H9 (cell line): ENCODE data around the gene EFNB2. TPM values are rescaled to one million over a fixed set of nuclear protein-coding genes. Genes with fewer than 3 reads are reported as not detected.

Experiments used
- DNase-seq: peaks from one replicate; pipeline ENCODE4 v3.0.0-alpha.2; 2017
- H2AFZ ChIP-seq: one replicate; pipeline ENCODE4 v1.6.1; 2013; ENCODE audit warnings: mild to moderate bottlenecking, low read length, control low read depth, moderate library complexity
- H2AK5ac ChIP-seq: 2 replicates; pipeline ENCODE4 v1.6.1; 2013; ENCODE audit warnings: low read length, control low read depth, mixed read lengths; ENCODE audit not compliant: insufficient read length
- H2BK120ac ChIP-seq: one replicate; pipeline ENCODE4 v1.6.1; 2013; ENCODE audit warnings: low read depth, mild to moderate bottlenecking, low read length, control low read depth, inconsistent platforms; ENCODE audit not compliant: poor library complexity, severe bottlenecking
- H2BK12ac ChIP-seq: 2 replicates; pipeline ENCODE4 v1.6.1; 2013; ENCODE audit warnings: low read length, control low read depth, mixed read lengths, low read depth; ENCODE audit not compliant: insufficient read length
- H2BK15ac ChIP-seq: 2 replicates; pipeline ENCODE4 v1.6.1; 2013; ENCODE audit warnings: low read depth, low read length, control low read depth
- H2BK20ac ChIP-seq: one replicate; pipeline ENCODE4 v1.6.1; 2013; ENCODE audit warnings: low read depth, mild to moderate bottlenecking, low read length, control low read depth, inconsistent platforms; ENCODE audit not compliant: poor library complexity, severe bottlenecking
- H2BK5ac ChIP-seq: 2 replicates; pipeline ENCODE4 v1.6.1; 2013; ENCODE audit warnings: low read length, control low read depth, mixed read lengths; ENCODE audit not compliant: insufficient read length
- H3K14ac ChIP-seq: 2 replicates; pipeline ENCODE4 v1.6.1; 2013; ENCODE audit warnings: low read length, control low read depth; ENCODE audit not compliant: insufficient read depth
- H3K18ac ChIP-seq: 2 replicates; pipeline ENCODE4 v1.6.1; 2013; ENCODE audit warnings: low read depth, mild to moderate bottlenecking, mixed read lengths, low read length, control low read depth; ENCODE audit not compliant: insufficient read length
- H3K23ac ChIP-seq: 2 replicates; pipeline ENCODE4 v1.6.1; 2013; ENCODE audit warnings: low read length, control low read depth, mixed read lengths, low read depth; ENCODE audit not compliant: insufficient read length
- H3K23me2 ChIP-seq: 2 replicates; pipeline ENCODE4 v1.6.1; 2013; ENCODE audit warnings: low read depth, mild to moderate bottlenecking, mixed read lengths, low read length, control low read depth; ENCODE audit not compliant: insufficient read length, poor library complexity, severe bottlenecking
- H3K27ac ChIP-seq: 2 replicates; pipeline ENCODE4 v1.5.1; 2013; ENCODE audit warnings: low read length, control low read depth, mixed read lengths, low read depth; ENCODE audit not compliant: insufficient read length
- H3K27me3 ChIP-seq: 2 replicates; pipeline ENCODE4 v1.6.1; 2013; ENCODE audit warnings: low read length, control low read depth, inconsistent platforms; ENCODE audit not compliant: insufficient read depth
- H3K4ac ChIP-seq: 2 replicates; pipeline ENCODE4 v1.6.1; 2013; ENCODE audit warnings: low read depth, mild to moderate bottlenecking, control low read depth, inconsistent platforms, low read length, moderate library complexity
- H3K4me1 ChIP-seq: 2 replicates; pipeline ENCODE4 v1.6.1; 2013; ENCODE audit warnings: low read length, control low read depth, inconsistent platforms; ENCODE audit not compliant: insufficient read depth
- H3K4me2 ChIP-seq: 2 replicates; pipeline ENCODE4 v1.6.1; 2013; ENCODE audit warnings: low read length, control low read depth, mixed read lengths; ENCODE audit not compliant: insufficient read length, insufficient read depth
- H3K56ac ChIP-seq: 2 replicates; pipeline ENCODE4 v1.6.1; 2013; ENCODE audit warnings: low read depth, mild to moderate bottlenecking, mixed read lengths, low read length, control low read depth; ENCODE audit not compliant: insufficient read length
- H3K79me1 ChIP-seq: 2 replicates; pipeline ENCODE4 v1.6.1; 2013; ENCODE audit warnings: low read depth, mild to moderate bottlenecking, moderate library complexity, low read length, control low read depth, inconsistent platforms; ENCODE audit not compliant: insufficient read depth, poor library complexity, severe bottlenecking
- H3K79me2 ChIP-seq: 2 replicates; pipeline ENCODE4 v1.6.1; 2013; ENCODE audit warnings: low read length, control low read depth, inconsistent platforms; ENCODE audit not compliant: insufficient read depth
- H3K9ac ChIP-seq: 2 replicates; pipeline ENCODE4 v1.6.1; 2013; ENCODE audit warnings: low read length, control low read depth, mixed read lengths; ENCODE audit not compliant: insufficient read length; ENCODE audit errors: extremely low read depth
- H3K9me3 ChIP-seq: one replicate; pipeline ENCODE4 v1.6.1; 2013; ENCODE audit warnings: low read depth, low read length, inconsistent platforms; ENCODE audit not compliant: control insufficient read depth
- H3T11ph ChIP-seq: one replicate; pipeline ENCODE4 v1.6.1; 2013; ENCODE audit warnings: mild to moderate bottlenecking, low read length, control low read depth, inconsistent platforms
- H4K20me1 ChIP-seq: one replicate; pipeline ENCODE4 v1.6.1; 2013; ENCODE audit not compliant: control insufficient read depth, insufficient read length, insufficient read depth
- H4K5ac ChIP-seq: 2 replicates; pipeline ENCODE4 v1.6.1; 2013; ENCODE audit warnings: low read depth, mild to moderate bottlenecking, mixed read lengths, low read length, control low read depth; ENCODE audit not compliant: insufficient read length
- H4K8ac ChIP-seq: replicated peaks from 2 replicates; pipeline ENCODE4 v1.6.1; 2013; ENCODE audit warnings: low read length, control low read depth, mixed read lengths, low read depth; ENCODE audit not compliant: insufficient read length
- H4K91ac ChIP-seq: 2 replicates; pipeline ENCODE4 v1.6.1; 2013; ENCODE audit warnings: low read depth, mild to moderate bottlenecking, moderate library complexity, mixed read lengths, low read length, control low read depth; ENCODE audit not compliant: insufficient read length
- H3K27ac Mint-ChIP-seq, 3 experiments: 2 replicates in 2 of 3; 3 replicates in 1 of 3; pipeline ENCODE4 v1.8.0; 2020 to 2021; ENCODE audit warnings: mixed read lengths in 3 of 3, mild to moderate bottlenecking in 1 of 3, moderate library complexity in 1 of 3
- H3K27me3 Mint-ChIP-seq: 2 replicates; pipeline ENCODE4 v1.8.0; 2021; ENCODE audit warnings: low read depth, mild to moderate bottlenecking, moderate library complexity, mixed read lengths
- H3K36me3 Mint-ChIP-seq, 3 experiments: 2 replicates in 2 of 3; 3 replicates in 1 of 3; pipeline ENCODE4 v1.8.0; 2020 to 2021; ENCODE audit warnings: low read depth in 3 of 3, mixed read lengths in 3 of 3; ENCODE audit not compliant: insufficient read depth in 1 of 3
- H3K4me1 Mint-ChIP-seq, 2 experiments: 2 replicates each; pipeline ENCODE4 v1.8.0; 2020; ENCODE audit warnings: mixed read lengths in 2 of 2
- H3K4me3 Mint-ChIP-seq, 2 experiments: 2 replicates in 1 of 2; 3 replicates in 1 of 2; pipeline ENCODE4 v1.8.0; 2020 to 2021; ENCODE audit warnings: mild to moderate bottlenecking in 2 of 2, mixed read lengths in 2 of 2, moderate library complexity in 1 of 2
- H3K9me3 Mint-ChIP-seq, 2 experiments: 2 replicates in 1 of 2; 3 replicates in 1 of 2; pipeline ENCODE4 v1.8.0; 2020; ENCODE audit warnings: mild to moderate bottlenecking in 2 of 2, mixed read lengths in 2 of 2, moderate library complexity in 1 of 2
- CTCF ChIP-seq: fragments of 200-600 bp; sonication (generic); conservative IDR thresholded peaks from 3 replicates; pipeline ENCODE4 v1.8.0; 2021; ENCODE audit warnings: antibody characterized with exemption, mild to moderate bottlenecking
- WGBS: extraction: QIAGEN DNeasy Blood & Tissue Kit; methylation state at CpG from one replicate; pipeline ENCODE4 v1.1.7; 2013; ENCODE audit warnings: missing lambda C conversion rate, low lambda C conversion rate, mixed read lengths; ENCODE audit not compliant: insufficient read length; ENCODE audit errors: extremely low coverage; 5-methylcytosine and 5-hydroxymethylcytosine counted together
- total RNA-seq: library from RNA; stranded (reverse); gene quantifications from 2 replicates; pipeline ENCODE4 v1.2.1, GENCODE V29; 2021

EFNB2 gene
- total RNA-seq, 1 experiment from 2014 or later = 12.7 TPM

- H3K79me2 ChIP-seq = no peaks in the 10 kb centered on the region
- TF ChIP-seq CTCF = no peak
- no peaks in the 10 kb centered on the region for H3K79me1 ChIP-seq
- no peak overlapping the region for H2AFZ ChIP-seq
- H3K9ac ChIP-seq = no peak overlapping the region
- H3K23me2 ChIP-seq = no peaks in the 10 kb centered on the region
- H3K23ac ChIP-seq = no peak overlapping the region
- no peak overlapping the region for H2AK5ac ChIP-seq
- no peaks in the 10 kb centered on the region for H3K9me3 ChIP-seq
- Mint-ChIP-seq H3K4me1 (peaks cover 3 to 6% of the 10 kb centered on the region in 2 experiments), H3K27me3 (no peaks in the 10 kb centered on the region), H3K27ac (no peak overlapping the region), H3K4me3 (no peak overlapping the region), H3K36me3 (no peaks in the 10 kb centered on the region), H3K9me3 (no peaks in the 10 kb centered on the region; a peak in 1 of 5 replicates)
- no peak overlapping the region for H4K91ac ChIP-seq
- no peaks in the 10 kb centered on the region for H3K4me1 ChIP-seq
- no peak overlapping the region for H3T11ph ChIP-seq
- no peak overlapping the region for H2BK12ac ChIP-seq
- H3K56ac ChIP-seq = no peak overlapping the region
- no CpG with 5 or more reads among the region's 4 CpGs for WGBS
- no peak overlapping the region for H2BK5ac ChIP-seq
- no peaks in the 10 kb centered on the region for H3K27me3 ChIP-seq
- H3K4me2 ChIP-seq = no peak overlapping the region
- H3K14ac ChIP-seq = no peak overlapping the region
- H4K20me1 ChIP-seq = no peaks in the 10 kb centered on the region
- no peak overlapping the region for H3K4ac ChIP-seq
- H3K18ac ChIP-seq = no peak overlapping the region
- H3K27ac ChIP-seq = no peak overlapping the region
- H2BK15ac ChIP-seq = no peak overlapping the region
- H2BK20ac ChIP-seq = no peak overlapping the region
- no peak for DNase-seq
- no peak overlapping the region for H2BK120ac ChIP-seq
- no peak overlapping the region for H4K5ac ChIP-seq
- no peak overlapping the region for H4K8ac ChIP-seq
Measured at GRCh38 chr13:106445996-106446395, 89.5 kb downstream of the EFNB2 start.
